Measurements from ENCODE around the gene RFX6.

DNA sequence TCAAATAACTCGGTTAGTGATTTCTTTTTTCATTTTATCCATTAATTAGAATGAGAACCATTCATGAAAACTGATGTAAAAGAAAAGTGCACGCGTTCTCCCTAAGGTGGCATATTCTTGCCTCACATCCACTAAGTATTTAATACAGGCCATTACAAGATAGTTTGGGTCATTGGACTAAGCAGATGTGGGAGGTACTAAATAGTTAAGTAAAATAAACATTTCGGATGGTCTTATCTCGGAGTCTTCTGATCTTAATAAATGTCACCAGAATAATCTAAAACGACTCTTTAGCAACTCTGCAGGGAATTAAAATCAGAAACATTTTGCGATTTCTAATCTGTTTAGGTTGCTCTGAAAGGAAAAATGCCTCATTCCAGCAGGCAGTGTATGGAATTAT lies 78.7 kb downstream of the RFX6 start:
- TF ChIP-seq, protein P1, sequence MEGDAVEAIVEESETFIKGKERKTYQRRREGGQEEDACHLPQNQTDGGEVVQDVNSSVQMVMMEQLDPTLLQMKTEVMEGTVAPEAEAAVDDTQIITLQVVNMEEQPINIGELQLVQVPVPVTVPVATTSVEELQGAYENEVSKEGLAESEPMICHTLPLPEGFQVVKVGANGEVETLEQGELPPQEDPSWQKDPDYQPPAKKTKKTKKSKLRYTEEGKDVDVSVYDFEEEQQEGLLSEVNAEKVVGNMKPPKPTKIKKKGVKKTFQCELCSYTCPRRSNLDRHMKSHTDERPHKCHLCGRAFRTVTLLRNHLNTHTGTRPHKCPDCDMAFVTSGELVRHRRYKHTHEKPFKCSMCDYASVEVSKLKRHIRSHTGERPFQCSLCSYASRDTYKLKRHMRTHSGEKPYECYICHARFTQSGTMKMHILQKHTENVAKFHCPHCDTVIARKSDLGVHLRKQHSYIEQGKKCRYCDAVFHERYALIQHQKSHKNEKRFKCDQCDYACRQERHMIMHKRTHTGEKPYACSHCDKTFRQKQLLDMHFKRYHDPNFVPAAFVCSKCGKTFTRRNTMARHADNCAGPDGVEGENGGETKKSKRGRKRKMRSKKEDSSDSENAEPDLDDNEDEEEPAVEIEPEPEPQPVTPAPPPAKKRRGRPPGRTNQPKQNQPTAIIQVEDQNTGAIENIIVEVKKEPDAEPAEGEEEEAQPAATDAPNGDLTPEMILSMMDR (IDR thresholded peaks at IDR 0.05) = no peak
- TF ChIP-seq POLR2A (IDR thresholded peaks at IDR 0.05) = no peak
- TF ChIP-seq EP300 (IDR thresholded peaks at IDR 0.05) = no peak
- TF ChIP-seq POLR2AphosphoS5 (IDR thresholded peaks at IDR 0.05) = no peak

Measured in upper lobe of left lung (tissue), 4 donors.